Esophagus squamous epithelium (tissue), 5 donors: Measurements from ENCODE around the gene TCF4. TPM values are rescaled to one million over a fixed set of nuclear protein-coding genes. Genes with fewer than 3 reads are reported as not detected.

Experiments
- DNase-seq: peaks from one replicate; lab custom pipeline; 2025; lab: John Stamatoyannopoulos, UW
- H3K27ac ChIP-seq, 4 donors: fragments of 200-600 bp; sonication (generic); one replicate each; pipeline ENCODE4 v1.5.1; 2016 to 2019; ENCODE audit warnings: mild to moderate bottlenecking in 1 of 4
- H3K27me3 ChIP-seq, 4 donors: fragments of 200-600 bp; sonication (generic); 1 replicate in 3 of 4; 2 replicates in 1 of 4; pipeline versions ENCODE4 v1.5.1 to v1.6.0; 2017 to 2021; ENCODE audit warnings: antibody characterized with exemption in 1 of 4
- H3K36me3 ChIP-seq, 3 donors: fragments of 200-600 bp; sonication (generic); one replicate each; pipeline ENCODE4 v1.5.1; 2016 to 2019
- H3K4me1 ChIP-seq, 3 donors: fragments of 200-600 bp; sonication (generic); one replicate each; pipeline ENCODE4 v1.5.1; 2017 to 2019
- H3K4me3 ChIP-seq, 4 donors: fragments of 200-600 bp; sonication (generic); 1 replicate in 3 of 4; 2 replicates in 1 of 4; pipeline ENCODE4 v1.5.1; 2016 to 2019; ENCODE audit warnings: mild to moderate bottlenecking in 2 of 4, moderate library complexity in 1 of 4
- H3K9me3 ChIP-seq, 3 donors: fragments of 200-600 bp; sonication (generic); one replicate each; pipeline ENCODE4 v1.5.1; 2016 to 2019
- POLR2A ChIP-seq, 4 donors: fragments of 450-650 bp; IDR thresholded peaks; one replicate each; pipeline ENCODE4 v1.6.1; 2017; ENCODE audit warnings: antibody characterized with exemption in 4 of 4, mild to moderate bottlenecking in 4 of 4, moderate library complexity in 3 of 4
- WGBS, 2 donors: methylation state at CpG; one replicate each; pipeline ENCODE4 v1.1.5; 2018; 5-methylcytosine and 5-hydroxymethylcytosine counted together
- intact Hi-C: fragments of 100-400 bp; cut with DNase I; formaldehyde crosslinking; loops from one replicate; pipeline ENCODE4 v1.15.0; 2022
- total RNA-seq, 4 donors: library from RNA; depleted of rRNA; stranded (reverse); fragments of >200 nt; gene quantifications; one replicate each; pipeline ENCODE4 v1.1.0, GENCODE V29; 2016
- TF ChIP-seq, protein P1 (sequence below), 6 experiments: fragments of 450-650 bp in 4 of 6; fragments of 200-600 bp in 2 of 6; sonication (generic) in 2 of 6; IDR thresholded peaks; one replicate each; pipeline ENCODE4 v1.5.1; 2016 to 2019; ENCODE audit warnings: antibody characterized with exemption in 6 of 6, mild to moderate bottlenecking in 4 of 6, moderate library complexity in 4 of 6
- donor health status: DM: yes; HTN: yes; CAD: no.

TCF4 gene
- total RNA-seq, 4 donors from 2014 or later = 19.0 to 79.7 (median 26.0) TPM

DNA sequence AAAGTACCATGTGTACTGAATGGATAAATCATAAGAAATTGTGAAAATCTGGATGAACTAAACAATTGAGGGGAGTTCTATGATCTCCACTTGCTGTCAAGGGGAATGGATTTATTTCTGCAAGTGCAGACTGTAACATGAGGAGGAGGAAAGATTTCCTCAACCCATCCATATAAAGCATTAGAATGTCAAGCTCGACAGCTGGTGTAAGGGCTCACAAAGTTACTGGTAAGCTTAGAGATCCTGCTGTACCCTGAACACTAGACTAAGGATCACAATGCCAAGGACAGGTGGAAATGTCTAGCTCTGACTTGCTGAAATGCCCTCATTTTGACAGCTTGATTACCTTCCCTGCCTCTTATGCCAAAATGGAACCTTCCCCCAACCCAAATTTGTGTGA lies 125.3 kb downstream of the TCF4 start:
- Histone ChIP-seq H3K9me3 (no peaks in the 10 kb centered on the region), H3K4me3 (no peak overlapping the region), H3K27me3 (no peaks in the 10 kb centered on the region), H3K4me1 (no peaks in the 10 kb centered on the region), H3K36me3 (peaks cover 0 to 12% (median 0%) of the 10 kb centered on the region in 3 donors), H3K27ac (no peak overlapping the region)
- intact Hi-C loops = no loop called here
- no peak for DNase-seq
- TF ChIP-seq POLR2A (IDR thresholded peaks at IDR 0.05) = no peak
- TF ChIP-seq, protein P1, sequence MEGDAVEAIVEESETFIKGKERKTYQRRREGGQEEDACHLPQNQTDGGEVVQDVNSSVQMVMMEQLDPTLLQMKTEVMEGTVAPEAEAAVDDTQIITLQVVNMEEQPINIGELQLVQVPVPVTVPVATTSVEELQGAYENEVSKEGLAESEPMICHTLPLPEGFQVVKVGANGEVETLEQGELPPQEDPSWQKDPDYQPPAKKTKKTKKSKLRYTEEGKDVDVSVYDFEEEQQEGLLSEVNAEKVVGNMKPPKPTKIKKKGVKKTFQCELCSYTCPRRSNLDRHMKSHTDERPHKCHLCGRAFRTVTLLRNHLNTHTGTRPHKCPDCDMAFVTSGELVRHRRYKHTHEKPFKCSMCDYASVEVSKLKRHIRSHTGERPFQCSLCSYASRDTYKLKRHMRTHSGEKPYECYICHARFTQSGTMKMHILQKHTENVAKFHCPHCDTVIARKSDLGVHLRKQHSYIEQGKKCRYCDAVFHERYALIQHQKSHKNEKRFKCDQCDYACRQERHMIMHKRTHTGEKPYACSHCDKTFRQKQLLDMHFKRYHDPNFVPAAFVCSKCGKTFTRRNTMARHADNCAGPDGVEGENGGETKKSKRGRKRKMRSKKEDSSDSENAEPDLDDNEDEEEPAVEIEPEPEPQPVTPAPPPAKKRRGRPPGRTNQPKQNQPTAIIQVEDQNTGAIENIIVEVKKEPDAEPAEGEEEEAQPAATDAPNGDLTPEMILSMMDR (IDR thresholded peaks at IDR 0.05) = no peak
- WGBS, 2 donors = 64 to 91% methylated on average over 1 of the region's 1 CpG

DNA sequence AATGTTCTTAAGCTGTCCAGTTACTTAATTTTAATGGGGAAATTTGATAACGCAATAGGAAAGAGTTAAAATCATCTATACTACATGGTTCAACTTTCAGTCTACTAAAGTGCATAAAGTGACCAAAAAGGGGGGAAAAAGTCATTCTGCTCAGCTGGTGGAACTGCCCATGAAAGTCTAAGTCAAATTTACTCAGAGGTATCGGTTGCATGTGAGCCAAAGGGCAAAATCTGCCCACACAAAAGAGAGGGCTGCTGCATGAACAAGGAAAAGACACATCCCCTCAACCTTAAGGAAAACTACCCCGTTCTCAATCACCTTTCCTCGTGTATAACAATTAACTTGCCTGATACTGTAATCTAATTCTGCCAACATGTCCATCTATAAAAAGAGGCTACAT lies 126.1 kb downstream of the TCF4 start:
- peaks cover 0 to under 1% (median 0%) of the 10 kb centered on the region in 3 donors for H3K4me1 ChIP-seq
- no peak overlapping the region for H3K4me3 ChIP-seq
- no peak for DNase-seq
- H3K27ac ChIP-seq = no peak overlapping the region
- TF ChIP-seq POLR2A (IDR thresholded peaks at IDR 0.05) = no peak
- TF ChIP-seq, protein P1 (IDR thresholded peaks at IDR 0.05) = no peak
- H3K27me3 ChIP-seq = no peaks in the 10 kb centered on the region
- H3K9me3 ChIP-seq = no peaks in the 10 kb centered on the region
- intact Hi-C loops = no loop called here
- WGBS, 2 donors = 87% methylated on average over 4 of the region's 4 CpGs
- H3K36me3 ChIP-seq = peaks cover 0 to 12% (median 0%) of the 10 kb centered on the region in 3 donors

DNA sequence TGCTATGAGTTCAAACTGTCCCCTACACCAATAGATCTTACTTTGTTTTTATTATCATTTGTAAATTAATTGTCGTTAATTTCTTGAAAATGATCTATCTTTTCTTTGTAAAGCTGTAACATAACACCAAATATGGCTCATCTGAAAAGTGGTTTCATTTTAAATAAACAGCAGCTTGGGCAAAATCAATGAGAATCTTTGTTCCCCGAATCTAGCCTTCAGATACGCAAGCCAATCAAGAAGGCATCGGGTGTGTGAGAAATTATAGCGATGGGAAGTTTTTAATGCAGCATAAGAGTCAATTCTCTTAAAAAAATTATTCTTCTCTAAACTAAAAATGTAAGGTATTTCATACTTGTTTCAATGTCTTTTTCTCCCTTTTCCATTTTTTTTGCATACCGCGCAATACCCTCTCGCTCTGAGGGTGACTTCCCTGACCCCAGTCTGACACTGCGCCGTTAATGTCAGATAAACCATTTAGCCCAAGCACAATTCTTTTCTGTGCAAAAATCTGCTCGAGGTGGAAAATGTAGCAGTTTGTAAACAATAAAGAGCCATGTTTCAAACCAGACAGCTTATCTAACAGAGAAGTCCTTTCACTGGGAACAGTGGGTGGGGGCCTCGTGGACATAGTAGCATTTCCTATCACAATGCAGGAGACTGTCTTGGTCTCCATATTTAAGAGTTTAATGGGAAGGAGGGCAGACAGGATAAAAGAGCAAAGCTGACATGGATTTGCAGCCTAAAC lies 129.4 kb downstream of the TCF4 start:
- TF ChIP-seq, protein P1 (IDR thresholded peaks at IDR 0.05) = no peak
- no peak for TF ChIP-seq POLR2A (IDR thresholded peaks at IDR 0.05)
- peaks cover 0 to 12% (median 0%) of the 10 kb centered on the region in 3 donors for H3K36me3 ChIP-seq
- no peak for DNase-seq
- no peaks in the 10 kb centered on the region for H3K9me3 ChIP-seq
- H3K4me1 ChIP-seq = peaks cover 0 to 9% (median 0%) of the 10 kb centered on the region in 3 donors
- intact Hi-C loops = no loop called here
- no peak overlapping the region for H3K27ac ChIP-seq
- no peak overlapping the region for H3K4me3 ChIP-seq
- no peaks in the 10 kb centered on the region for H3K27me3 ChIP-seq
- WGBS, 2 donors = 81 to 89% methylated on average over 12 of the region's 12 CpGs

DNA sequence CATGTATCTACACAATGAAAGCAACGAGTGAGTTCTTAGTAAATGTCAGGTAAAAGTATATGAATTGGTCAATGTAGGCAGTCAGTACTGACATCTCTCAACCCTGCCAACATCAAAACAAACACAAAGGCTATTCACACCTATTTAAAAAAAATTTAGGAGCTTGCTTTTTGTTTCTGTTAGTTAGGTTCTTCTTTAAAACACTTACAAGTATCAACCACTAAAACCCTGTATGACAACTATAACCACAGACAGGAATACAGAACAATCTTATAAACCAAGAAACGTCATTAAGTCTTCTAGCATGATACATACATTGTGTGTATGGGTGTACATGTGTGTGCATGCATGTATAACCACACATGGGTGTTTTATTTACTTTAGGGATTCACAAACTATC lies 131.0 kb downstream of the TCF4 start:
- DNase-seq = no peak
- H3K36me3 ChIP-seq = peaks cover 0 to 12% (median 0%) of the 10 kb centered on the region in 3 donors
- no peak overlapping the region for H3K4me3 ChIP-seq
- intact Hi-C loops = no loop called here
- H3K4me1 ChIP-seq = peaks cover 0 to 24% (median 11%) of the 10 kb centered on the region in 3 donors
- WGBS, 2 donors = 37 to 44% methylated on average over 2 of the region's 2 CpGs
- H3K27ac ChIP-seq = no peak overlapping the region
- TF ChIP-seq, protein P1 (IDR thresholded peaks at IDR 0.05) = no peak
- TF ChIP-seq POLR2A (IDR thresholded peaks at IDR 0.05) = no peak
- H3K9me3 ChIP-seq = no peaks in the 10 kb centered on the region
- H3K27me3 ChIP-seq = no peaks in the 10 kb centered on the region

DNA sequence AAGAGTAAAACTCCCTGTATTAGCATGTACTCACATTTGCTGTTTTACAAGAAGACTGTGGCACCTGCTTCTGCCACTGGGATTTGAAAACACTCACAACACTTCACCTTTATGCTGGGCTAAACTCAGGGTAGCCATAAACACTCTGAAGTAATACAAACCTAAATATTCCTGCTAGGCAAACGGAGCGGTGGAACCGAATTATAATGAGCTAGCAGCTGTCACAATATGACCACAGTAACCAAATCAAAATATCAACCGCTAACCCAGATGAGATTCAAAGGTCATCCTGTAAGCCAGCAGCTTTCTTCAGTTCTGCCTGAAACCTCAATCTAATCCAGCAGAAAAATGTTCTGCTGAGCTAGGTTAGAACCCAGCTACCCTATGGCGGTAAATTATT lies 132.1 kb downstream of the TCF4 start:
- Histone ChIP-seq H3K4me1 (peaks cover 0 to 35% (median 18%) of the 10 kb centered on the region in 3 donors), H3K9me3 (no peaks in the 10 kb centered on the region), H3K27ac (no peak overlapping the region), H3K27me3 (no peaks in the 10 kb centered on the region), H3K36me3 (peaks cover 0 to 12% (median 0%) of the 10 kb centered on the region in 3 donors), H3K4me3 (no peak overlapping the region)
- no peak for TF ChIP-seq POLR2A (IDR thresholded peaks at IDR 0.05)
- WGBS, 2 donors = 87 to 89% methylated on average over 5 of the region's 5 CpGs
- intact Hi-C loops = no loop called here
- no peak for DNase-seq
